ENCODE measurements around the gene BTF3.

DNA sequence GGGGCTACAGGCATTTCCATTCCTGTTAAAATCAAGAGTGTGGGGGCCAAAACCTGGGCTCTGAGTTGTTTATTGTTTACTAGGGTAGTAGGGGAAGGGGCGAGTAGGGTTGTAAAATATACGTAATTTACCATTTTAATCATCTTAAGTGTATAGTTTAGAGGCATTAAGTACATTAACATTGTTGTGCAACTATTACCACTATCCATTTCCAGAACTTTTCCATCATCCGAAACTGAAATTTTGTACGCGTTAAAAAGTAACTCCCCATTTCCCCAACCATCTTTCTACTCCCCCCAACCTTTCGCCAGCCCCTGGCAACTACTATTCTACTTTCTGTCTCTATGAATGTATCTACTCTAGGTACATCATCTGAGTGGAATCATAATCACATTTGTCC lies 46.0 kb upstream of the BTF3 start:
- TF ChIP-seq, protein P1, sequence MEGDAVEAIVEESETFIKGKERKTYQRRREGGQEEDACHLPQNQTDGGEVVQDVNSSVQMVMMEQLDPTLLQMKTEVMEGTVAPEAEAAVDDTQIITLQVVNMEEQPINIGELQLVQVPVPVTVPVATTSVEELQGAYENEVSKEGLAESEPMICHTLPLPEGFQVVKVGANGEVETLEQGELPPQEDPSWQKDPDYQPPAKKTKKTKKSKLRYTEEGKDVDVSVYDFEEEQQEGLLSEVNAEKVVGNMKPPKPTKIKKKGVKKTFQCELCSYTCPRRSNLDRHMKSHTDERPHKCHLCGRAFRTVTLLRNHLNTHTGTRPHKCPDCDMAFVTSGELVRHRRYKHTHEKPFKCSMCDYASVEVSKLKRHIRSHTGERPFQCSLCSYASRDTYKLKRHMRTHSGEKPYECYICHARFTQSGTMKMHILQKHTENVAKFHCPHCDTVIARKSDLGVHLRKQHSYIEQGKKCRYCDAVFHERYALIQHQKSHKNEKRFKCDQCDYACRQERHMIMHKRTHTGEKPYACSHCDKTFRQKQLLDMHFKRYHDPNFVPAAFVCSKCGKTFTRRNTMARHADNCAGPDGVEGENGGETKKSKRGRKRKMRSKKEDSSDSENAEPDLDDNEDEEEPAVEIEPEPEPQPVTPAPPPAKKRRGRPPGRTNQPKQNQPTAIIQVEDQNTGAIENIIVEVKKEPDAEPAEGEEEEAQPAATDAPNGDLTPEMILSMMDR (IDR thresholded peaks at IDR 0.05; ENCODE audit: control extremely low read depth in 1 of 3, insufficient read depth in 1 of 3, low read depth in 1 of 3, low read length in 3 of 3) = no peak
- TF ChIP-seq EZH2 (IDR thresholded peaks at IDR 0.05; ENCODE audit: low read depth, low read length, severe bottlenecking) (no peak), TAF1 (IDR thresholded peaks at IDR 0.05; ENCODE audit: low read depth, low read length) (no peak), CHD1 (IDR thresholded peaks at IDR 0.05; ENCODE audit: low read depth, low read length) (no peak), GABPA (IDR thresholded peaks at IDR 0.05; ENCODE audit: borderline replicate concordance, insufficient read depth, low read length) (no peak), JUND (IDR thresholded peaks at IDR 0.05; ENCODE audit: low read length) (no peak), POLR2A (IDR thresholded peaks at IDR 0.05; ENCODE audit: control extremely low read depth in 1 of 2, low read depth in 2 of 2, low read length in 2 of 2) (no peak), POLR2AphosphoS5 (IDR thresholded peaks at IDR 0.05; ENCODE audit: low read depth, low read length) (no peak)
- TF ChIP-seq, protein P2, sequence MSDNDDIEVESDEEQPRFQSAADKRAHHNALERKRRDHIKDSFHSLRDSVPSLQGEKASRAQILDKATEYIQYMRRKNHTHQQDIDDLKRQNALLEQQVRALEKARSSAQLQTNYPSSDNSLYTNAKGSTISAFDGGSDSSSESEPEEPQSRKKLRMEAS (IDR thresholded peaks at IDR 0.05) = no peak
- TF ChIP-seq, protein P3, sequence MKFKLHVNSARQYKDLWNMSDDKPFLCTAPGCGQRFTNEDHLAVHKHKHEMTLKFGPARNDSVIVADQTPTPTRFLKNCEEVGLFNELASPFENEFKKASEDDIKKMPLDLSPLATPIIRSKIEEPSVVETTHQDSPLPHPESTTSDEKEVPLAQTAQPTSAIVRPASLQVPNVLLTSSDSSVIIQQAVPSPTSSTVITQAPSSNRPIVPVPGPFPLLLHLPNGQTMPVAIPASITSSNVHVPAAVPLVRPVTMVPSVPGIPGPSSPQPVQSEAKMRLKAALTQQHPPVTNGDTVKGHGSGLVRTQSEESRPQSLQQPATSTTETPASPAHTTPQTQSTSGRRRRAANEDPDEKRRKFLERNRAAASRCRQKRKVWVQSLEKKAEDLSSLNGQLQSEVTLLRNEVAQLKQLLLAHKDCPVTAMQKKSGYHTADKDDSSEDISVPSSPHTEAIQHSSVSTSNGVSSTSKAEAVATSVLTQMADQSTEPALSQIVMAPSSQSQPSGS (IDR thresholded peaks at IDR 0.05; ENCODE audit: low read length) = no peak
